ENCODE measurements around the gene MTA3.
"Not testable (repeated sequence)": the region's sequence is repeated elsewhere in the genome, so short reads cannot be mapped to it uniquely, and the experiment has no call there.

Gene MTA3

DNA sequence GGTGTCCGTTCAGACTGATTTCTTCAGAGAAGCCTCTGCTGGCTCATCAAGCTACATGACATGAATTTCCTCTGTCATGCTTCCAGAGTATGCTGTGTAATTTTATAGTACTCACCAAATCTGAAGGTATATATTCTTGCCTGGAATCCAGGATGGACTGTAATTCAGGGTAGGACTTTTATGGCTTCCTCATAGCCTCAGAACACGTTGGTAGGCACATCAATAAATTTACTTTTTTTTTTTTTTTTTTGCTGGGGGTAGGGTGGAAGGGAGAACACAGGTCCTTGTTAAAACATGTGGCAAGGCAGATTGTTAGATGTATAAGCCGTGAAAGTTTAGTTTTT lies 34.4 kb downstream of the MTA3 start:
- H3K27me3 ChIP-seq (ENCODE audit: insufficient read depth, low read length, poor library complexity) = no peaks in the 10 kb centered on the region
- H3K9ac ChIP-seq (ENCODE audit: low read length) = no peak overlapping the region
- no peak overlapping the region for H4K5ac ChIP-seq (ENCODE audit: low read length)
- no peak overlapping the region for H4K8ac ChIP-seq (ENCODE audit: low read depth, low read length)
- DNase-seq = no peak
- H3K27ac ChIP-seq (ENCODE audit: low read depth, low read length) = no peak overlapping the region
- no peak overlapping the region for H3K4ac ChIP-seq (ENCODE audit: low read depth, low read length)
- no peak overlapping the region for H3K56ac ChIP-seq (ENCODE audit: low read length)
- no peaks in the 10 kb centered on the region for H3K4me1 ChIP-seq (ENCODE audit: control insufficient read depth, low read depth, low read length)
- H3K4me2 ChIP-seq (ENCODE audit: low read length) = no peak overlapping the region
- H3K79me1 ChIP-seq (ENCODE audit: low read length) = peaks cover 3% of the 10 kb centered on the region
- H3K79me2 ChIP-seq (ENCODE audit: control insufficient read depth, insufficient read depth, low read length) = peaks cover 27% of the 10 kb centered on the region
- no peak overlapping the region for H3K18ac ChIP-seq (ENCODE audit: low read length)
- no peak overlapping the region for H2BK15ac ChIP-seq (replicated peaks; ENCODE audit: low read depth)
- no peak overlapping the region for H3K4me3 ChIP-seq (ENCODE audit: low read length)
- no peak overlapping the region for H3K23ac ChIP-seq (ENCODE audit: low read length)
- H3K36me3 ChIP-seq (ENCODE audit: control insufficient read depth, insufficient read depth, low read length) = no peaks in the 10 kb centered on the region
- H2BK120ac ChIP-seq (ENCODE audit: low read depth, low read length) = no peak overlapping the region
- no peak overlapping the region for H2BK5ac ChIP-seq (ENCODE audit: low read length)
- no peak overlapping the region for H2AK5ac ChIP-seq (ENCODE audit: low read length)
- no CpG with 5 or more reads among the region's 3 CpGs for WGBS (ENCODE audit: extremely low coverage, insufficient coverage, low lambda C conversion rate)

DNA sequence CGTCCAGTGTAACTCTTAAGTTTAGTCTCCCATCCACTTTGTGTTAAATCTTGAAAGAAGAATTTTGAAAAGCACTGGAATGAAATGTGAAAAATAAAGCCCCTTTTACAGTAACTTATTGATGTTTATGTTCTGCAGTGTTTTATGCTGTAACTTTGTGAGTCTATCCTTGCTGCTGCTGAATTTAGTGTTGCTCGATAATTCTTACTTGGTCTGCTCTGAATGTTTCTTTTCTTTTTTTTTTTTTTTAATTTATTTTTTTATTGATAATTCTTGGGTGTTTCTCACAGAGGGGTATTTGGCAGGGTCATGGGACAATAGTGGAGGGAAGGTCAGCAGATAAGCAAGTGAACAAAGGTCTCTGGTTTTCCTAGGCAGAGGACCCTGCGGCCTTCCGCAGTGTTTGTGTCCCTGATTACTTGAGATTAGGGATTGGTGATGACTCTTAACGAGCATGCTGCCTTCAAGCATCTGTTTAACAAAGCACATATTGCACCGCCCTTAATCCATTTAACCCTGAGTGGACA lies 36.0 kb downstream of the MTA3 start:
- H4K5ac ChIP-seq (ENCODE audit: low read length); H2BK5ac ChIP-seq (ENCODE audit: low read length); H2BK15ac ChIP-seq (replicated peaks; ENCODE audit: low read depth); H3K4me2 ChIP-seq (ENCODE audit: low read length); H2BK120ac ChIP-seq (ENCODE audit: low read depth, low read length); H3K27ac ChIP-seq (ENCODE audit: low read depth, low read length); H3K9ac ChIP-seq (ENCODE audit: low read length); H3K4me1 ChIP-seq (ENCODE audit: control insufficient read depth, low read depth, low read length); H3K36me3 ChIP-seq (ENCODE audit: control insufficient read depth, insufficient read depth, low read length); H3K18ac ChIP-seq (ENCODE audit: low read length); H4K8ac ChIP-seq (ENCODE audit: low read depth, low read length); H3K56ac ChIP-seq (ENCODE audit: low read length); H2AK5ac ChIP-seq (ENCODE audit: low read length); H3K4me3 ChIP-seq (ENCODE audit: low read length); DNase-seq; H3K4ac ChIP-seq (ENCODE audit: low read depth, low read length); H3K23ac ChIP-seq (ENCODE audit: low read length); H3K79me1 ChIP-seq (ENCODE audit: low read length); H3K27me3 ChIP-seq (ENCODE audit: insufficient read depth, low read length, poor library complexity): not testable (repeated sequence)
- H3K79me2 ChIP-seq (ENCODE audit: control insufficient read depth, insufficient read depth, low read length) = peaks cover 21% of the 10 kb centered on the region
- WGBS (ENCODE audit: extremely low coverage, insufficient coverage, low lambda C conversion rate) = no CpG with 5 or more reads among the region's 6 CpGs

DNA sequence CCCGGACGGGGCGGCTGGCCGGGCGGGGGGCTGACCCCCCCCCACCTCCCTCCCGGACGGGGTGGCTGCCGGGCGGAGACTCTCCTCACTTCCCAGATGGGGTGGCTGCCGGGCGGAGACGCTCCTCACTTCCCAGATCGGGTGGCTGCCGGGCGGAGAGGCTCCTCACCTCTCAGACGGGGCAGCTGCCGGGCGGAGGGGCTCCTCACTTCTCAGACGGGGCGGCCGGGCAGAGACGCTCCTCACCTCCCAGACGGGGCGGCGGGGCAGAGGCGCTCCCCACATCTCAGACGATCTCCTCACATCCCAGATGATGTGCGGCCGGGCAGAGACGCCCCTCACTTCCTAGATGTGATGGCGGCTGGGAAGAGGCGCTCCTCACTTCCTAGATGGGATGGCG lies 37.7 kb downstream of the MTA3 start:
- not testable (repeated sequence) for H4K8ac ChIP-seq (ENCODE audit: low read depth, low read length); H3K18ac ChIP-seq (ENCODE audit: low read length); DNase-seq; H3K36me3 ChIP-seq (ENCODE audit: control insufficient read depth, insufficient read depth, low read length); H3K23ac ChIP-seq (ENCODE audit: low read length); H2BK5ac ChIP-seq (ENCODE audit: low read length); H3K79me1 ChIP-seq (ENCODE audit: low read length); H3K27ac ChIP-seq (ENCODE audit: low read depth, low read length); H2AK5ac ChIP-seq (ENCODE audit: low read length); H4K5ac ChIP-seq (ENCODE audit: low read length); H3K27me3 ChIP-seq (ENCODE audit: insufficient read depth, low read length, poor library complexity); H3K9ac ChIP-seq (ENCODE audit: low read length); H3K4ac ChIP-seq (ENCODE audit: low read depth, low read length); H2BK120ac ChIP-seq (ENCODE audit: low read depth, low read length); H2BK15ac ChIP-seq (replicated peaks; ENCODE audit: low read depth); H3K56ac ChIP-seq (ENCODE audit: low read length); H3K4me3 ChIP-seq (ENCODE audit: low read length); H3K4me2 ChIP-seq (ENCODE audit: low read length); H3K4me1 ChIP-seq (ENCODE audit: control insufficient read depth, low read depth, low read length)
- WGBS (ENCODE audit: extremely low coverage, insufficient coverage, low lambda C conversion rate) = no CpG with 5 or more reads among the region's 33 CpGs
- H3K79me2 ChIP-seq (ENCODE audit: control insufficient read depth, insufficient read depth, low read length) = peaks cover 16% of the 10 kb centered on the region

DNA sequence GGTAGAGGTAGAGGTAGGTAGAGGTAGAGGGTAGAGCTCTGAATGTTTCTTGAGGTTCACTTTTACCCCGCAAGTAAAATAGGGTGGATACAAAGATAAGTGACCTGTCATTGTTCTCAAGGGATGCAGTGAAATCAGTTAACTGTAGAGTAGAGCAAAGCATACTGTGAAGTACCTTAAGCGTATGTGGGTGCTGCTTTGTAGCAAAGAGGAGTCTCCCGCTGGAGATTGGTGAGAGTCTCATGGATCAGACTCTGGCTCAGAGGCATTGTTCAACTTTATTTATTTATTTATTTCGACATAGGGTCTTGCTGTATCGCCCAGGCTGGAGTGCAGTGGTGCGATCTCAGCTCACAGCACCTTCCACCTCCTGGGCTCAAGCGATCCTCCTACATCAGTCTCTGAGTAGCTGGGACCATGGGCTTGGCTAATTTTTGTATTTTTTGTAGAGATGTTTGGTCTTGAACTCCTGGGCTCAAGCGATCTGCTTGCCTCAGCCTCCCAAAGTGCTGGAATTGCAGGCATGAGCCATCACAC lies 38.7 kb downstream of the MTA3 start:
- H4K8ac ChIP-seq (ENCODE audit: low read depth, low read length) = no peak overlapping the region
- H3K27me3 ChIP-seq (ENCODE audit: insufficient read depth, low read length, poor library complexity) = no peaks in the 10 kb centered on the region
- H3K18ac ChIP-seq (ENCODE audit: low read length) = no peak overlapping the region
- no peaks in the 10 kb centered on the region for H3K4me1 ChIP-seq (ENCODE audit: control insufficient read depth, low read depth, low read length)
- no peak overlapping the region for H2AK5ac ChIP-seq (ENCODE audit: low read length)
- H4K5ac ChIP-seq (ENCODE audit: low read length) = no peak overlapping the region
- no peak overlapping the region for H2BK5ac ChIP-seq (ENCODE audit: low read length)
- peaks cover 10% of the 10 kb centered on the region for H3K79me2 ChIP-seq (ENCODE audit: control insufficient read depth, insufficient read depth, low read length)
- H3K79me1 ChIP-seq (ENCODE audit: low read length) = no peaks in the 10 kb centered on the region
- H2BK15ac ChIP-seq (replicated peaks; ENCODE audit: low read depth) = no peak overlapping the region
- no peak overlapping the region for H3K23ac ChIP-seq (ENCODE audit: low read length)
- H3K4me2 ChIP-seq (ENCODE audit: low read length) = no peak overlapping the region
- no CpG with 5 or more reads among the region's 8 CpGs for WGBS (ENCODE audit: extremely low coverage, insufficient coverage, low lambda C conversion rate)
- no peak overlapping the region for H3K56ac ChIP-seq (ENCODE audit: low read length)
- DNase-seq = no peak
- H2BK120ac ChIP-seq (ENCODE audit: low read depth, low read length) = no peak overlapping the region
- peaks cover 2% of the 10 kb centered on the region for H3K36me3 ChIP-seq (ENCODE audit: control insufficient read depth, insufficient read depth, low read length)
- no peak overlapping the region for H3K27ac ChIP-seq (ENCODE audit: low read depth, low read length)
- no peak overlapping the region for H3K9ac ChIP-seq (ENCODE audit: low read length)
- no peak overlapping the region for H3K4me3 ChIP-seq (ENCODE audit: low read length)
- H3K4ac ChIP-seq (ENCODE audit: low read depth, low read length) = no peak overlapping the region

DNA sequence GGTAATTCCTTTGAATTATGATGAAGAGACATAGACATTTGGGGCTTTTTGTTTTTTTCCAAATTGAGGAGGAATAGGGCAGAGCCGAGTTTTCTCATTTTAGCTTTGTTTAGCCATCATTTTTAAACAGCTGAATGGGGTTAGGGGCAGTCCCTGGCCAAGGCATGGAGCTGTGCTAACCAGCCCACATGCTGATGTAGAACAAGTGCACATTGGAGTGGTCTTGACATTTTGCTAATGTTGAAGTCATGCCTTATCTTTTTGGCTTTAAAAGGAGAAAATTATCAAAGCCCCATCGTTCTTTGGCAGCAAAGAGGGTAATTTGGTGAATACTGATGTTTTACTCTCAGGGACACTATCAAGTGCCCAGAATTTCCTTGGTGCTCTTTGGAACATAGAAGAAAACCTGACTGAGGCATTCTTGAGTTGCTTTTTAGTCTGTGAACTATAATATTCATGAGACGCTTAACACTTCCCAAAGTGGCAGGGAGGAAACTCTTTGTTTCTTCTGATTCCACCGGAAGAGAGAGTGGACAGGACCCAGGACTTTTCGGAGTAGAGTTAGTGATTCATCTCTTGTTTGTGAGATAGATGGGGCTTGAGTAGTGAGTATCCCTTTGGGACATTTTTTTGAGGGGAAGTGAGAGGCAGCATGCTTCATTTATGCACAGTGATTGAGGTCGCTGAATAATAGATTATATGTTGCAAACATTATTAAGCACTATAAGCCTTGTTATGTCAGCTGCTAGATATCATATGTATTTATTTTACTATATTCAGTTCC lies 45.0 kb downstream of the MTA3 start:
- H3K27ac ChIP-seq (ENCODE audit: low read depth, low read length) = no peak overlapping the region
- H2AK5ac ChIP-seq (ENCODE audit: low read length) = no peak overlapping the region
- H3K9ac ChIP-seq (ENCODE audit: low read length) = no peak overlapping the region
- H3K23ac ChIP-seq (ENCODE audit: low read length) = no peak overlapping the region
- no peaks in the 10 kb centered on the region for H3K27me3 ChIP-seq (ENCODE audit: insufficient read depth, low read length, poor library complexity)
- H2BK120ac ChIP-seq (ENCODE audit: low read depth, low read length) = no peak overlapping the region
- H2BK5ac ChIP-seq (ENCODE audit: low read length) = no peak overlapping the region
- H3K4me3 ChIP-seq (ENCODE audit: low read length) = no peak overlapping the region
- no peak overlapping the region for H3K4ac ChIP-seq (ENCODE audit: low read depth, low read length)
- no peaks in the 10 kb centered on the region for H3K79me2 ChIP-seq (ENCODE audit: control insufficient read depth, insufficient read depth, low read length)
- peaks cover 2% of the 10 kb centered on the region for H3K36me3 ChIP-seq (ENCODE audit: control insufficient read depth, insufficient read depth, low read length)
- no CpG with 5 or more reads among the region's 6 CpGs for WGBS (ENCODE audit: extremely low coverage, insufficient coverage, low lambda C conversion rate)
- no peak for DNase-seq
- H2BK15ac ChIP-seq (replicated peaks; ENCODE audit: low read depth) = no peak overlapping the region
- H3K4me2 ChIP-seq (ENCODE audit: low read length) = no peak overlapping the region
- no peak overlapping the region for H3K18ac ChIP-seq (ENCODE audit: low read length)
- no peaks in the 10 kb centered on the region for H3K79me1 ChIP-seq (ENCODE audit: low read length)
- no peaks in the 10 kb centered on the region for H3K4me1 ChIP-seq (ENCODE audit: control insufficient read depth, low read depth, low read length)
- H4K5ac ChIP-seq (ENCODE audit: low read length) = no peak overlapping the region
- no peak overlapping the region for H3K56ac ChIP-seq (ENCODE audit: low read length)
- H4K8ac ChIP-seq (ENCODE audit: low read depth, low read length) = no peak overlapping the region

Measured in mesendoderm (in vitro differentiated cells).